NCI-H748 treated with DMSO at 0.1 percent for 48 hours (cell line): Measurements from ENCODE around the gene STRA6.

Experiments
- DNase-seq: peaks from one replicate; lab custom pipeline; 2025; lab: John Stamatoyannopoulos, UW

STRA6 gene

GRCh38 chr15:74206801-74207281, 4.3 kb upstream of the STRA6 start:
- DNase-seq: no peak

- DNase-seq: no peak
These were observed 3.0 kb upstream of the STRA6 start for GRCh38 chr15:74205582-74205947.

DNA sequence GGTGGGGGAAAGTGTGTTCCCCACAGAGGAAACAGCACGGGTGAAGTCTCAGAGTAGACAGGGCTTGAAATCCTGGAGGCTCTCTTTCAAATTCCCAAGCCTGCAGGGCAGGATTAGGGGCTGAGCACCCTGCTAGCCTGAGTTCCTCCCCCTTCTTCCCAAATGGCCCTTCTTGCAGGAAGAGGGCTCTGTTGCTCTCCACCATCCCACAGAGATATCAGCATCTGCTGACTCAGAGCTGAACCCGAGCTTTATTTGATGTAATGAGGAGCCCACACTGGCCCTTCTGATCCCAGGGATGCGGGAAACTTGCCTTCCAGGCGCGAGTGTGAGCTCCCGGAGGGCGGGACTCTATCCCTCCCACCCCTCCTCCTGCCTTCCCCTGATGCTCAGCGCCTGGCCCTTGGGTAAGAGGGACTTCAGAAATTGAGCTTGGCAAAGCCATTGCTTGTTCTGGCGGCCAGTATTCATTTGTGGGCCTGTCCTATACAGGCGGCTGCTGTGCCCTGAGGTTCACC, 1.4 kb upstream of the STRA6 start:
- DNase-seq: no peak

DNA sequence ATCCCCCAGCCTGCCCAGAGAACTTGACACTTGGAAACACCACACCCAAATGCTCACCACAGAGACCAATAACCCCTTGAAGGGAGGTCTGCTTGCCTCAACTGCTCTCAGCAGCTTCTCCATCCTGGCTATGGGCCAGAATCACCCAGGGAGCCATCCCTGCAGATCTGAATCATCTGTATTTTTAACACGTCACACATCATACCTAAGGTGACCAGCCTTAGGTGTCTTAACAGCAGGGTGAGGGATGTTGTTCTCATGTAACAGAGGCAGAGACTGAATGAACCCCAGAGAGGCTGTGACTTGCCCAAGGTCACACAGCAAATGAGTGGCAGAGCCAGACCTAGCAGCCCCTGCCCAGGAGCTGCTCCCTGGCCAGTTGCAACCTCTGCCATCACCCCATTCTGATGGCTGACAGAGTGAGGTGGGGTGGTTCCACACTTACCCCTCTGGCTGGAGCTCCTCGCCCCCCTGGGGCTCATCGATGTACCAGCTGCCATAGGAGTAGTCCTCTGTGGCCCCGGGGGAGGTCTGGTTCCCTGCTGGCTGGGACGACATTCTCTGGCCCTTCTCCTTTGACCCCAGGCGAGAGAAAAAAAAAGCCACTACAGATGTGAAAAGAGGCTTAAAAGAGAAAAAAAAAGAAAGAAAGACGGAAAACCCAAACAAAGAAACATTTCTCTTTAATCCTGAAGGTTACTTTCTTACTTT, 722 bp downstream of the STRA6 start:
- DNase-seq: no peak

DNA sequence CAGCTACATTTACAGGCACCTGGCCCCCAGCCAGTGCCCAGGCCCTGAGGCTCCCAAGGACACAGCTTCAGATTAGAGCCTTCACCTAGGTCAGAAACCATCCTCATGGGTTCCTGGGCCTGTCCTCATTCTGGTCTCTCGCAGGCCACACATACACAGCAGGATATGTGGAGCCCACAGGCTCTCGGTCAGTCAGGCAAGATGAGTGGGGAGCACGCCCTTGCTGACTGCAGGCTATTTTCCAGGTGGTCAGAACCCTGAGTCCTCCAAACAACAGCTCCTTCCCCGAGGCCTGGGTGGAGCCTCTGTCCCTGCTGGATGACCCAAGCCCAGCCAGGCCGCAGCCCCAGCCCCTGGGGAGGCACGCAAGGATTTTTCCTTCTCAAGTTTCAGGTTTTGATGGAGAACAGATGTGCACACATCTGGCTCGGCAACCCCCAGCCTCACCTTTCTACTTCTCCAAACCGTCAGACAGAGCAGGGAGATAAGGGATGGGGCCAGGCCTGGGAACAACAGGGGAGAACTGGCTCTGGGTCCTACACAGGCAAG, 1.6 kb downstream of the STRA6 start:
- DNase-seq: no peak

DNA sequence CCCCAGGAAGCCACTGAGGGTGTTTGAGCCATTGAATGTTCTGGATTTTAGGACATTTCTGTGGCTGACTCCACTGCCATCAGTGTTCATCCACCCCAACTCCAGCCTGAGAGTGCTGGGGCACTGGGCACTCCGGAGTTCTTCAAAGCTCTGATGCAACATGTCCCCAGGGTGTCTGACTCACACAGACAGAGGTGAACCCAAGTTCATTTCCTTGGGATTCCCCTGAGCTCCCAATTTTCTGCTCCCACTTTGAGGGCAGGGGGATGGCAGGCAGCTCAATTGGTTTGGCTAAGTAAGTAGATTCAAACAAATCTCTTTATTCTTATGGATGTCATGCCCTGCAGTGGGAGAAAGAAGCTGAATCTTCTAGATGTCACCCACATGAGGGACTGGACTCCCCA, 2.2 kb downstream of the STRA6 start:
- no peak for DNase-seq

DNA sequence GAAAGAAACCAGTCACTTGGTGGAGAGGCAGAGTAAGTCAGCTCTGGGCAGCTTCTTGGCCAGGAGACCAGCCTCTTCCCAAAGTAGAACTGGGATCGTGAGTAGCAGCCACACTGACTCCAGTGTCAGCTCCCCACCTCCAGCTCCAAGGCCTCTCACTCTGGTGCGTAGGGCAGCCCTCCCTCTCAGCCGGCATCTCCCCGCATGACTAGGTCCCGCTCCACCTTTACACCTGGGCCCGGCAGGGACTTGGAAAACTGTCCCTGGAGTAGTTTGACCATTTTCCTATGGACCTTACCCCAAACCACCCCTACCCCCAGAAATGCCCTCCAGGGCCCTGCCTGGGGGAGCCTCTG, 3.3 kb downstream of the STRA6 start:
- no peak for DNase-seq

DNA sequence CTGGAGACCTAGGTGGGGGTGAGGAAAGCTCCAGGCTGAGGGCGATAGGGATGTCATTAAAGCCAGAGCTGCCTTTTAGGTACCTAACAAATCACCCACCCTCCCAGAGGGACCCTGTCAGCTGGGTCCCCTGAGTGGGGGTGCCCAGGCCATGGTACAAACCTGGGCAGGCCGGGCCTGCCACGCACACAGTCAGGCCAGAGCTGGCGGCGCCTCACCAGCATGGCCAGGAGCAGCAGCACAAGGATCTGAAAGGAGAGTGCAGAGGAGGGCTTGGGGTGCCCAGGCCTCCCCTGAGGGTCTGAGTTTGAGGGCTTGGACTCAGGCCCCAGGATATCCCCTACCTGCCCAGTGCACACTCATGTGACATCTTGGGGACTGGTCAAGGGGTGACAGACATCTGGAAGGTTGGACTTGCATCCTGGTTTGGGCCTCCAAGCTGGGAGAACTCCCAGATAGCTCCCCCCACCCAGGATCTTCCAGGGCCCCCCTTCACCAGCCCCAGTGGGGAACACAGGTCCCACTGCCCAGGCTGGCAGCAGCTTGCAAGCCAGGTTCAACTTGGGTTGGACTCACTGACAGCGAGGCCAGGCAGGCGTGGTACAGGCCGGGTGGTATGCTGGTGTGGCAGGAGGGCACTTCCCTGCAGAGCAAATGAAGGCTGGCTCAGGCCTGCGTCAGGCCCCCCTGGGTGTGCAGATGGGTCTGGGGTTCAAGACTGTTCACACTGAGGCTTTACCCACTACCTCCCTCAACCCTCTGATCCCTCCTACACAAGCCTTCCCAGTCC, 5.2 kb downstream of the STRA6 start:
- no peak for DNase-seq

DNA sequence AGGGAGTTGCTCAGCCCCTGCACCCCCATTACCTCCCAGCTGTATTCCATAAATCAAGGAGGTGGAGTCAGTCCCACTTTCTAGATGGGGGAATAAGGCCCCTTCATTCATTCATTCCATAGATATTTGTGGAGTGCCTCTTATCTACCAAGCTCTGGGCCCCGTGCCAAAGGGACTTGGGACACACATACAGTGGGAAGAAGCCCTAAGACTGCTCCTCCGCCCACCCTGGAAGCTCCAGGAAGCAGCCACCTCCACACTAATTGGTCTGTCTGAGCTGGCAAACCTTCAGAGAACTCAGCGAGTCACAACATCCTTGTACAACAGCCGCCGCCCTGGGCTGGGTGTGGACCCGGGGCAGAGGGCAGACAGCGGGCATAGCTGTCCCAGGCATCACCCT, 6.4 kb downstream of the STRA6 start:
- no peak for DNase-seq

DNA sequence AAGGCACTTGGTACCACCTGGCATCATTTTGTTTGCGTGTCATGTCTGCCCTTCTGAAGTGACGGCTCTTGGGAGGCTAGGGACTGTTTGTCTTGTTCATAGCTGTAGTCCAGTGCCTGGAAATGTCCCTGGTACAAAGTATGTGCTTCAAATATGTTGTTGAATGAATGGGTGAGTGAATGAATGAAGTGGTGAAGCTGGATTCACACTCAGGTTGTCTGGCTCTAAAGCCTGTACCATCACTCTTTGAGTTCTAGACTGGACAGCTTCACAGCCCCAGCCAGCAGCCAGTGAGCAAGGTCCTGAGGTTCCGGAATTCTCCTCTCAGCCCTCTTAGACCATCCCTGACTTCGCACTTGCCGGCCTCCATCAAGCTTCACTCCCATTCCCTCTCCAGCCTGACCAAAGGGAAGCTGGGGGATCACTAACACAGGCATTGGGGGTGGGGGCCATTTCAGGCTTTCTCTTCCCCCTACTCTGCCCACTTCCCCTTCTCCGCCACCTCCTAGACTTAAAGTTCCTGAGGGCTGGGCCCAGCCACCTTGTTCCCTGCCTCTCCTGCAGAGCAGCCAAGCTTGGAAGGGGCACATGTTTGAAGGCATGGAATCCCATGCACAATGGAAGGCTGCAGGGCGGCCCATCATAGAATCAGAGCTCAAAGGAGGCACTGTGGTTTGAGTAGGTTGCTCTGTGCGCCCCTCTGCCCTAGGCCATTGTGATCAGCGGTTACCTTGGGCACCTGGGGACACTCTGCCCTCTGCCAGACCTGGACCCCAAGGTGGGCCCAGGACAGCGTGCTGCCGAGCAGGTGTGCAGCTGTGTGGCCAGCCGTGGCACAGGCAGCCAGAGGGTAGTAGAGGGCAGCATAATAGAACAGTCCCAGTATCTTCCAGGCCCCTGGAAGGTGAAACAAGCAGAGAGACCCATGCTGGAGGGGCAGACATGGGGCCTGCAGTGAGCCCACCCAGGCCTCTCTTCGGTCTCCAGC, 7.7 kb downstream of the STRA6 start:
- DNase-seq: no peak

DNA sequence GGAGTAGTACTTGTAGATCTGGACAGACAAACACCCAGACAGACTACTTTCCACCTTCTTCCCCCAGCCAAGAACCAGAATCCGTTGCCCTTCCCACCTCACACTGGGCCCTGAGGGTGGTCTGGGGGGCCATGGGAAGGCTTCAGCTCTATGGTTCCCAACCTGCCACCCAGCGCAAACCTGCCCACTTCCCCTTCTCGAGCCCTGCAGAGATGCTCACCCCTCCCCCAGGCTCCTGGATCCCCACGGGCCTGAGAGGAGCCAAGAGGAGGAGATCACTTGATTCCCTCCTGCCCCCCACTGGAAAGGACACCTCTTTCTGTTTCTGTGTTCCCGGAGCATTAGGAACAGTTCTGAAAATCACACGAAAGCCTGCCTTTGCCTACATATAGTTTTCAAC, 8.7 kb downstream of the STRA6 start:
- no peak for DNase-seq

GRCh38 chr15:74193299-74193718, 9.3 kb downstream of the STRA6 start:
- DNase-seq: no peak

- no peak for DNase-seq
These were observed 9.8 kb downstream of the STRA6 start for GRCh38 chr15:74192751-74193150.

- no peak for DNase-seq
These were observed 10.8 kb downstream of the STRA6 start for GRCh38 chr15:74191798-74192197.

DNA sequence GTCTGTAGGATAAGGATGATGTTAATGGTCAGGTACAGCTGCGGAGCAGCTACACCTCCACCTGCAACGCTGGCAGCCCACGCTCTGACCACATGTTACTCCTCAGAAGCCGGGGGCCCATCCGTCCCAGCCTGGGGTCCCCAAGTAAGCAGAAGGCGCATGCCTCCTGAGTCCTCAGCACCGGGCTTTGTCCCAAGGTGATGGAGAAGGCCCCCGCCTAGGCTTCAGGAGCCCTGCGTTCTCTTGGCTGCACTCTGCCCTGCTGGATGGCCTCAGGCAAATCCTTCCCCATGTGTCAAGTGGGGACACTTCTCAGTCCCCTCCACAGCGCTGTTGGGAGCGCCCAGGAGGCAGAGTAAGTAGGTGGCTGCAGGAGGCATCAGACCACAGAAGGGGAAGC, 14.4 kb downstream of the STRA6 start:
- DNase-seq: no peak

DNA sequence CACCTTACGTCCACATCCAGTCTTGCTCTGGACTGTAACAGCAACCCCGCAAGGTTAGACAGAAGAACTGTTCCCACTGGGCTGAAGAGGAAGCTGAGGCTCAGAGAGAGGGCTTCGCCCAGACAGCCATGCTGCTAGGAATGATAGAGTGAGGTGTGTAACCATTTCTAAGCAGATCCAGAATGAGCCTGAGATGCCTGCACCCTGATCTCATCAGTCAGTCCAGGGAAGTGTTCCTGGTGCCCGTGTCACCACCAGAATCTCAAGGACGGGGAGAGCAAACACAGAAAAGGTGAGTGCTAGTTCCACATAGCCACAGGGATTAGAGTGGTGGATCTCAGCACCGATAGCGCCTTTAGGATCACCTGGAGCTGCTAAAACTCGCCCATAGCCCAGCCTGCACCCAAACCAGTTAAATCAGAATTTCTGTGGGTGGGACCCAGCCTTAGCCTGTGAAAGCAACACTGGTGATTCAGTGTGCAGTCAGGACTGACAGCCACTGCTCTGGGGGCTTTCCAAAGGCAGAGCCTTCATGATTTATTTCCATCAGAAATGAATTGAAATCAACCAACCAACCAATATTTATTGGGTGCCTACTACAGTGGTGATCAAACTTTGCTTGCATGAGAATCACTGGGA, 16.8 kb downstream of the STRA6 start:
- no peak for DNase-seq

DNA sequence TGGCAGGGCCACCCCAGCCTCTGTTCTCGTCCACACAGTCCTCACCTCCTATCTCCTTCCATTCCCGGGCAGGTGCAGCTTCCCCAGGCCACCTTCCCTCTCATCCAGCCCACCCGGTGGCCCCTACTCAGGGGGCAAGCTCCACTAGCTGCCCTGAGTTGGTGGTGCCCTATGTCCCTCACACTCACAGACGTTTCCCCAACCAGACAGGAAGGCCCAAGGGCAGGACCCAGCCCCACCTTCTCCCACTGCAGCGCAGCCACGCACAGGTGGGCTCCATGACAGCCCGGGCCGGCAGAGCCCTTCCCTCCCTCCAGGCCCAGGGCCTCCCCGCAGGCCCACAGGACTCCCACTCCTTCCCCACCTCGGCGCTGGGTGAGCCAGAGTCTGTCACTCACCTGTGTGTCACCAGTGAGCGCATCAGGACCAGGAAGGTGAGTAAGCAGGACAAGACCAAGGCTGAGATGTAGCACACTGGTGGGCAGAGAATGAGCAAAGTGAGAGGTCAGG, 17.9 kb downstream of the STRA6 start:
- no peak for DNase-seq

GRCh38 chr15:74182131-74182530, 20.5 kb downstream of the STRA6 start:
- no peak for DNase-seq

DNA sequence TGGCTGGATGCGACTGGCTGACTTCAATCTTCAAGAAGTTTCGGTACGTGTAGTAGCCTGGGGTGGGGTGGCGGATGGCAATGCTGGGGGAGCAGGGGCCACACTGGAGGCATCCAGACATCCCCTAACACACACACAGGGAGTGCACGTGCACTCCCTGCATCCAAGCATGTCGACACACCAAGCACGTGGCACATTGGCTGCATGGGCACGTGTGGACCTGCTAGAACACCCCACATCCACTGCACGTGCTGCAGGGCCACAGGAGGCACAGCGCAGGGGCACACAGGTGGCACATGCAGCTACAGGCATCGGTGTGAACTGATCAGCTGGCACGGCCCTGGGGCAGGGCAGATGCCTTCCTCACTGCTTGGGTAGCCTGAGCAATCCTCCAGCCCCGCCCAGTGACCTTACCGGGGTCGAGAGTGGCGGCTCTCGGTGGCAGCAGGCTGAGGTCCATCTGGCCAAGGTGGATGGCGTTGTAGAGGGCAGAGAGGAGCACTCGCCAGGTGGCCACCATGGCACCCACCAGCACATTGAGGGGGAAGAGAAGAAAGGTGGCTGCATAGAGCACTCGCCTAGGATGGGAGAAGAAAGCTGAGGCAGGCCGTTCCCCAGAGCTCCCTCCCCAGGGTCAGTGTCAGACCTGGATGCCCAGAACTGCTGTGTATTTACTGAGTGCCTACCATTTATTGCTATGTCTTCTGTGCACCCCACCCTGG, 21.5 kb downstream of the STRA6 start:
- DNase-seq: no peak
